ENCODE results near the gene TFIP11.

TFIP11 gene

DNA sequence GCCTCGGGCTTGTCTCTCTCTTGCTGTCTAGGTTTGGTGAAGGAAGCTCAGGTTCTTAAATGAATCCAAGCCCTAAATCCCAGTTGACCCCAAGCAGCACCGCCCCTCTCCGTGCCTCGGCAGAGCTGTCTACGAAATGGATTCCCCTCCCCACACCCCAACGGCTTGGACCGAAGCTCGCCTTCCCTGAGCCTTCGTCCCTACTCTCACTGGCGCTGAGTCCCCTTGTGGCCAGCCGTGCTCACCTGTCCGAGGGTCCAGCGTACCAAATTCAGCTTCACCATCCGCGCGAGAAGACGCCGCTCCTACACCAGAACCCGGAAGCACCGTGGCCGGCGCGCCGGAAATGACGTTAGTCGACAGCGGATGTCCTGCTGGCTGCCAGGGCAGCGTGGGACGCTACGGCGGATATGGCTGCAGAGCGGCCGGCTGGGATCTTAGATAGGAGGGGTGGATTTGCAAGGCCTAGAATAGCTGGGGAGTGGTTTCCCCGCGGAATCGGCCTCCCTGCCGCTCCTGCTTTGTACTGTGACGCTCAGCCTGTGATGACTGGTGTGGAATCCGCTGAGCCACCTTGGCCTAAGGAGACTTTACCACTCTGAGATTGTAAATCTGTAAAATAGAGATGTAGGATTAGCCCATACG is at the start of gene TFIP11:
TSS of gene TFIP11 (minus strand) at position 325 of the 645 bp plus-strand sequence. CDS start 2,201 bp downstream, outside the sequence.
- peak; percentile 91 for DNase-seq (ENCODE audit: low spot score)

GRCh38 chr22:26561756-26562417 is 49.6 kb upstream of the TFIP11 start:
- DNase-seq (ENCODE audit: low spot score): no peak

DNA sequence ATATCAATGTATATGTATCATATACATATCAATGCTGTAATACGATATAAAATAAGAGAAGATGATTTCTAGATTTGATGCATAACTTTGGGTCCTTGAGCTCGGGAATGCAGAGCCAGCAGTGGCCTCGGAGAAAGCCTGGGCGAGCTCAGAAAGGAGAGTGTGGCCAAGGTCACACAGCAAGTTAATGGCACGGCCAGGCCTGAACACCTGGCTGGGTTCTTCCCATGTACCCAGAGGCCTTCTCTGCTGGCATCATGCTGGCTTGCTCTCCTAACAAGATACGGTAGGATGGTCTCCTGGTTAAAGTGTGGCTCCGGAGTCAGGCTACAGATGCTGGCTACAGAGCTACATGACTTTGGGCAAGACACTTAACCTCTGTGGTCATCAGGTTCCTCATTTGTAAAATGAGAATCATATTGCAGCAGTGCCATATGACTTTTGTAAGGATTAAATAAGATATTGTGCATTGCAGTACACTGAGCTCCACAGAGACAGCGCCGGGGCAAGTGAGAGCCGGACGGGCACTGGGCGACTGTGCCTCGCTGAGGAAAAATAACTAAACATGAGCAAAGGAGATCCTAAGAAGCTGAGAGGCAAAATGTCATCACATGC is 47.8 kb upstream of the TFIP11 start:
- no peak for DNase-seq (ENCODE audit: low spot score)

DNA sequence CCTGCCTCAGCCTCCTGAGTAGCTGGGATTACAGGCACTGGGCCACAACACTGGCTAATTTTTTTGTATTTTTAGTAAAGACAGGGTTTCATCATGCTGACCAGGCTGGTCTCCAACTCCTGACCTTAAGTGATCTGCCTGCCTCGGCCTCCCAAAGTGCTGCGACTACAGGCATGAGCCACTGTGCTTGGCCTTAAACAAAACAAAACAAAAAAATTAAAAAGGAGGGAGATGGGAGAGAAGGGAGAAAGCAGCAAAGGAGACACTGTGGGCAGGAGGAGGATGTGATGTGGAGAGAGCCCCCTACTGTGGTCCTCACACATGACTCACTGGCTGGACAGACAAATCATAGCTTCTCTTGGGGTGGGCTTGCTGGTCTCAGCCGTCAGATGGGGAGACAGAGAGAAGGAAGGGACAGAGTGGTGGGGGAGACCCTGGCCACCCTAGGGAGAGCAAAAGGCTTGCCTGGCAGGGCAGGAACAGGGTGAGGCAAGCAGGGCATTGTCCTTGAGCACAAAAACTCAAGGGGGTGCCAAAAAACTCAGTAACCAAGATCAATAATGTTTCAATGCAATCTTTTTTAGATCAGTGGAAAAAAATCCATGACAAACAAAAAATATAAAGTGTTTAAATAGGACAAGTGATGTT is 46.1 kb upstream of the TFIP11 start:
- DNase-seq (ENCODE audit: low spot score): no peak

GRCh38 chr22:26556904-26557303 is 44.6 kb upstream of the TFIP11 start:
- DNase-seq (ENCODE audit: low spot score): no peak

GRCh38 chr22:26555478-26555877 is 43.2 kb upstream of the TFIP11 start:
- no peak for DNase-seq (ENCODE audit: low spot score)

DNA sequence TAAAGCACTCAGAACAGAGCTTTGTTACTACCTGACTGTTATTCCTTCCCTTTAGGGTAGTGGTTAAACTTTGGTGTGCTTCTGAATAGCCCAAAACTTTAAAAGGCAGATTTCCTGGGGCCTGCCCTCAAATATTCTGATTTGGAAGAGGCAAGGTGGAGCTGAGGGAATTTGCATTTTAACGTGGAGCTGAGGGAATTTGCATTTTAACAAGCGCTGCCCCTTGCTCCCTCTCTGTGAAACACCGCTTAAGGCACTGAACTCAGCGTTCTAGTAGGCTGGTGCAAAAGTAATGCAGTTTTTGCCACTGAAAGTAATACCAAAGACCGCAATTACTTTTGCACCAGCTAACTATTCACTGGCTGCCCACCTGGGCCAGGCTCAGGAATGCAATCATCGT is 42.7 kb upstream of the TFIP11 start:
- DNase-seq (ENCODE audit: low spot score): no peak

DNA sequence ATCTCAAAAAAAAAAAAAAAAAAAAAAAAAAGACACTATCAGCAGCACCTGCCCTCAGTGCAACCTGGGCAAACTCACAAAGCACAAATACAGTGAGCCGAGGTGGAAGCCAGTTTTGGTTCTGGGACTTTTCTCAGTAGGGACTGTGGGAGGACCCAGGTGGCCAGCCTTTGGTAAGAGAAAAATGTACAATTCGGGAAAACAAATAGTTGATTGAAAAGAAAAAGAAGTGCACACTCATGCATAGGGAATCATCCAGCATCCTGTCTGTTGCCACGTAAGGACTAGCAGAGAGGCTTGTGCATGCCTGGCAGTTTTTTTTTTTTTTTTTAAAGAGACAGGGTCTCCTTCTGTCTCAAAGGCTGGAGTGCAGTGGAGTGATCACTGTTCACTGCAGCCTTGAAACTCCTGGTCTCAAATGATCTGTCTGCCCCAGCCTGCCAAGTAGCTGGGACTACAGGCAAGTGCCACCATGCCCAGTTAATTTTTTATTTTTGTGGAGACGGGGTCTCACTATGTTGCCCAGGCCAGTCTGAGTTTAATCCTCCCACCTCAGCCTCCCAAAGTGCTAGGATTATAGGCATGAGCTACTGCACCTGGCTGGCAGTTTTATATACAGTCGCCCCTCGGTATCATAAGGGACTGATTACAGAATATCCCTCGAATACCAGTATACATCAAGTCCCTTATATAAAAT is 40.9 kb upstream of the TFIP11 start:
- no peak for DNase-seq (ENCODE audit: low spot score)

GRCh38 chr22:26552466-26552865 is 40.2 kb upstream of the TFIP11 start:
- DNase-seq (ENCODE audit: low spot score): no peak

GRCh38 chr22:26551568-26551967 is 39.3 kb upstream of the TFIP11 start:
- no peak for DNase-seq (ENCODE audit: low spot score)

- DNase-seq (ENCODE audit: low spot score): peak; percentile 47
Measured at GRCh38 chr22:26550498-26551033, 38.3 kb upstream of the TFIP11 start.

DNA sequence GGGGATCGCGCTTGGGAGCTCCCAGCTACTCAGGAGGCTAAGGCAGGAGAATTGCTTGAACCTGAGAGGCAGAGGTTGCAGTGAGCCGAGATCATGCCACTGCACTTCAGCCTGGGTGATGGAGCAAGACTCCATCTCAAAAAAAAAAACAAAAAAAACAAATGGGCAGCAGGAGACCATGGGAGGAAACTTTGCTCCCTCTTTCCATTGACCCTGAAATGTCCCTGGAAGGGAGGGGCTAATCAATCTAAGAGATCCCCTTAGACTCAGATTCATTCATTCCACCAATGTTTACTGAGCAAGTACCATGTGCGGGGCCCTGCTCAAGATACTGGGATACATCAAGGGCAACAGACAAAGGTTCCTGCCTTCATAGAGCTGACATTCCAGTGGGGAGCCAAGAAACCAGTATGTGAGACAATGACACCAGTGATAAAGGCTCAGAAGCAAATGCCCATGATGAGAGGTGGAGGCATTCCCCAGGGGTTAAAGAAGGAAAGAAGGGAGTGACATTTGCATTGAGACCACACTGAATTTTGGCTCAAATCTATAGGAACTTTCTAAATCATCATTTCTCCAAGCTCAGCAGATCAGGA is 37.7 kb upstream of the TFIP11 start:
- DNase-seq (ENCODE audit: low spot score): no peak

DNA sequence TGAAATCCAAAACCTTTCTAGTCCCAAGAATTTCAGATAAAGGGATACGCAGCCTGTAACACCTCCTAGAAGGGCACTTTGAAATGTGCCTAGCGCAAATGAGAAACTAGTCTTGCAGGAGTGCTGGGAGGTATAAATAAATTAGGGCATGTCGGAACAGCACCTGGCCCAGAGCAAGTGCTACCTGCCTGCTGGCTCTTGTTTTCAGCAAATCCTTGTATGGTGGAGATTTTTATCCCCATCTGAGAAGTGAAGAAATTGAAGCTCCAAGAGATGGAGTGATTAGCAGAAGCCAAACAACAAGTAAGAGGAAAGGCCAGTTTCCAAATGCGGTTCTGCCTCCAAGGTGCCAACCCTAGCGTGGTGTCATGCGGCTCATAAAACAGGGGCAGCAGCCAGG is 36.7 kb upstream of the TFIP11 start:
- no peak for DNase-seq (ENCODE audit: low spot score)

GRCh38 chr22:26548303-26548702 is 36.0 kb upstream of the TFIP11 start:
- DNase-seq (ENCODE audit: low spot score): no peak

- no peak for DNase-seq (ENCODE audit: low spot score)
Measured at GRCh38 chr22:26547837-26548236, 35.6 kb upstream of the TFIP11 start.

- DNase-seq (ENCODE audit: low spot score): no peak
Measured at GRCh38 chr22:26547426-26547825, 35.2 kb upstream of the TFIP11 start.

DNA sequence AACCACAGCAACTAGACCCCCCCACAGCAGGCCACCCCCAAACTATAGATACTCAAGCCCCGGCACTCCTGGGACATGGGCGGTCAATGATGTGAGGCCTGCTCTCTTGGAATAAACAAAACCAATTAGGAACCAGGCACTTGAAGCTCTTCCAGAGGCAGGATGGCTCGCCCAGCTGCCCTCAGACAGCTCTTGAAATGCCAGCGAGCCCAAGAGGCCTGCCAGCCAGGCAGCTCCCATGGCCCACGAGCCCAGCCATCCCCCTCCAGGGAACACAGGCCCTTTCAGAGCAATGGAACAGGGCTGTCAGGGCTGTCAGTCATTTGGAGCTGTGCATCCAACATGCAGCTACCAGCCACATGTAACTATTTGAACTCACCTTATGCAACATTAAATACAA is 34.0 kb upstream of the TFIP11 start:
- DNase-seq (ENCODE audit: low spot score): no peak

- DNase-seq (ENCODE audit: low spot score): no peak
Measured at GRCh38 chr22:26545827-26546226, 33.6 kb upstream of the TFIP11 start.

- DNase-seq (ENCODE audit: low spot score): no peak
Measured at GRCh38 chr22:26545385-26545784, 33.1 kb upstream of the TFIP11 start.

- DNase-seq (ENCODE audit: low spot score): no peak
Measured at GRCh38 chr22:26544489-26544888, 32.2 kb upstream of the TFIP11 start.

DNA sequence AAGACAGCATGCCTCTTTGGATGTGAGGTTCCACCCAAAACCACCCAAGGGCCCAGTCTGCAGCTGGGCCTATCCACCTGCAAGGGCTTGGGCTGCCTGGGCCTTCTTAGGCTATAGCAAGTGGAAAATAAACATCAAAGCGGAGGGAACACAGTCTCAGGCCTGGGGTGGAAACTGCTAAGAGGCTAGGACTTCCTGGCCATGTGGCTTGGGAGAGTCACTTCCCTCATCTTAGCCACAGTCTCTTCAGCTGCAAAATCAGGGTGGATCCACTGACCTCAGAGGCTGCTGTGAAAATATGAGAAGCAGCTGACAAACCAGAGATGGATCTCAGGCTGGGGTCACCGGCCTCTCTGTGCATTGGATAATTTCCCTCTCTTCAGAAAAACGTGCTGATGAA is 30.6 kb upstream of the TFIP11 start:
- DNase-seq (ENCODE audit: low spot score): no peak

All from LoVo (cell line).